ENCODE results near the gene LAMTOR4. TPM values are rescaled to one million over a fixed set of nuclear protein-coding genes. Genes with fewer than 3 reads are reported as not detected.

The LAMTOR4 gene
- total and polyA plus RNA-seq, 2 of the 13 experiments (the other 11 are each of a cell fraction or from before 2014, with no cell fraction given) = 115 to 118 TPM

DNA sequence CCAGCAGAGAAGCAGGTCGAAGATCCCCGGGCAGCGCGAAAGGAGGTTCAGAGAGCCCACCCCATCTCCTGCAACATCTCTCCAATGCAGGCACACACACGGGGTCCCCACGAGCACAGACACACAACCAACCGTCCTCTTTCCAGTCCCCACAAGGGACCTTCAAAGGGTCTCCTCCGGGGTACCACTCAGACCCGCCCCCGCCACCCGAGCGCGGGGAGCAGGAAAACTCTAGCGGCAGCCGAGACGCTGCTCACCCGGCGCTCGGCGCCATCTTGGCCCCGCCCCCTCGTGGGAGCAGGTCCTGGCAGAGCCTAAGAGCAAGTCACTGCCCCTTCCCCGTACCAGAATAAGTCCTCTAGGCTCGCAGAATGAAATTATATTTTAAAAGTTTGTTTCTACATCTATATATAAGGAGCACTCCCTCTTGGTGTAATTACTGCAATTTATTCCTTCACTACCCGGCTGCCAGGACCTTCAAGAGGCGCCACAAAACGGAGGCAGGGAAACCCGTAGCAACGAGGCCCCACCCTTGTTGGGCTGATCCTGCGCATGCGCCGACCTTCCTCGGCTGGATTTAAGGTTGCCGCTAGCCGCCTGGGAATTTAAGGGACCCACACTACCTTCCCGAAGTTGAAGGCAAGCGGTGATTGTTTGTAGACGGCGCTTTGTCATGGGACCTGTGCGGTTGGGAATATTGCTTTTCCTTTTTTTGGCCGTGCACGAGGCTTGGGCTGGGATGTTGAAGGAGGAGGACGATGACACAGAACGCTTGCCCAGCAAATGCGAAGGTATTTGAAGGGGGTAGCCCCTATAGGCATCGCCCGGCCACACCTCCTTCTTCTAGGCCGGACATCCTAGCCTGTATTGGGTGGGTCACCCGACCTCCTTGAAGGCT is 29.4 kb upstream of the LAMTOR4 start, which contains the start of the genes CNPY4 and TAF6 (continued):
- TF ChIP-seq ARID2 (CRISPR knock-in tag; IDR thresholded peaks at IDR 0.05; ENCODE audit: borderline replicate concordance) = no peak
- no peak for TF ChIP-seq SYNCRIP (IDR thresholded peaks at IDR 0.05; ENCODE audit: insufficient read depth, low read depth, low read length)
- TF ChIP-seq ZBTB46 (CRISPR knock-in tag; IDR thresholded peaks at IDR 0.05; ENCODE audit: borderline replicate concordance) = no peak
- TF ChIP-seq, protein P1, sequence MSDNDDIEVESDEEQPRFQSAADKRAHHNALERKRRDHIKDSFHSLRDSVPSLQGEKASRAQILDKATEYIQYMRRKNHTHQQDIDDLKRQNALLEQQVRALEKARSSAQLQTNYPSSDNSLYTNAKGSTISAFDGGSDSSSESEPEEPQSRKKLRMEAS (IDR thresholded peaks at IDR 0.05) = peak; percentile 28
- TF ChIP-seq, protein P2, sequence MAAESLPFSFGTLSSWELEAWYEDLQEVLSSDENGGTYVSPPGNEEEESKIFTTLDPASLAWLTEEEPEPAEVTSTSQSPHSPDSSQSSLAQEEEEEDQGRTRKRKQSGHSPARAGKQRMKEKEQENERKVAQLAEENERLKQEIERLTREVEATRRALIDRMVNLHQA (CRISPR knock-in tag; IDR thresholded peaks at IDR 0.05) = no peak
- no peak for TF ChIP-seq PRDM4 (CRISPR knock-in tag; IDR thresholded peaks at IDR 0.05; ENCODE audit: borderline replicate concordance)
- TF ChIP-seq, protein P3, sequence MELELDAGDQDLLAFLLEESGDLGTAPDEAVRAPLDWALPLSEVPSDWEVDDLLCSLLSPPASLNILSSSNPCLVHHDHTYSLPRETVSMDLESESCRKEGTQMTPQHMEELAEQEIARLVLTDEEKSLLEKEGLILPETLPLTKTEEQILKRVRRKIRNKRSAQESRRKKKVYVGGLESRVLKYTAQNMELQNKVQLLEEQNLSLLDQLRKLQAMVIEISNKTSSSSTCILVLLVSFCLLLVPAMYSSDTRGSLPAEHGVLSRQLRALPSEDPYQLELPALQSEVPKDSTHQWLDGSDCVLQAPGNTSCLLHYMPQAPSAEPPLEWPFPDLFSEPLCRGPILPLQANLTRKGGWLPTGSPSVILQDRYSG (CRISPR knock-in tag; IDR thresholded peaks at IDR 0.05) = peak; percentile 72
- TF ChIP-seq ZNF10 (CRISPR knock-in tag; IDR thresholded peaks at IDR 0.05; ENCODE audit: borderline replicate concordance, low read depth) = no peak
- no peak for TF ChIP-seq ZNF484 (CRISPR knock-in tag; IDR thresholded peaks at IDR 0.05; ENCODE audit: borderline replicate concordance, low read depth)
- TF ChIP-seq MXD1 (CRISPR knock-in tag; IDR thresholded peaks at IDR 0.05) = no peak
- TF ChIP-seq ZBTB8A (CRISPR knock-in tag; IDR thresholded peaks at IDR 0.05; ENCODE audit: borderline replicate concordance, low read depth) = no peak
- TF ChIP-seq FOSL2 (CRISPR knock-in tag; IDR thresholded peaks at IDR 0.05) = peak; percentile 37; the same call in 1 of the 2 replicates
- TF ChIP-seq AKNA (CRISPR knock-in tag; IDR thresholded peaks at IDR 0.05; ENCODE audit: borderline replicate concordance) = peak; percentile 70; the same call in 1 of the 2 replicates
- TF ChIP-seq ZNF496 (CRISPR knock-in tag; IDR thresholded peaks at IDR 0.05; ENCODE audit: insufficient replicate concordance) = no peak
